HG03066 (cell line): ENCODE results near the gene C19orf81.
"Not testable (repeated sequence)": the region's sequence is repeated elsewhere in the genome, so short reads cannot be mapped to it uniquely, and the experiment has no call there.

Source experiments
- ATAC-seq: cut with Tn5 transposase; IDR thresholded peaks from one replicate; pipeline ENCODE4 v1.9.1; 2021; ENCODE audit warnings: low read depth; ENCODE audit not compliant: unreplicated experiment

The C19orf81 gene

DNA sequence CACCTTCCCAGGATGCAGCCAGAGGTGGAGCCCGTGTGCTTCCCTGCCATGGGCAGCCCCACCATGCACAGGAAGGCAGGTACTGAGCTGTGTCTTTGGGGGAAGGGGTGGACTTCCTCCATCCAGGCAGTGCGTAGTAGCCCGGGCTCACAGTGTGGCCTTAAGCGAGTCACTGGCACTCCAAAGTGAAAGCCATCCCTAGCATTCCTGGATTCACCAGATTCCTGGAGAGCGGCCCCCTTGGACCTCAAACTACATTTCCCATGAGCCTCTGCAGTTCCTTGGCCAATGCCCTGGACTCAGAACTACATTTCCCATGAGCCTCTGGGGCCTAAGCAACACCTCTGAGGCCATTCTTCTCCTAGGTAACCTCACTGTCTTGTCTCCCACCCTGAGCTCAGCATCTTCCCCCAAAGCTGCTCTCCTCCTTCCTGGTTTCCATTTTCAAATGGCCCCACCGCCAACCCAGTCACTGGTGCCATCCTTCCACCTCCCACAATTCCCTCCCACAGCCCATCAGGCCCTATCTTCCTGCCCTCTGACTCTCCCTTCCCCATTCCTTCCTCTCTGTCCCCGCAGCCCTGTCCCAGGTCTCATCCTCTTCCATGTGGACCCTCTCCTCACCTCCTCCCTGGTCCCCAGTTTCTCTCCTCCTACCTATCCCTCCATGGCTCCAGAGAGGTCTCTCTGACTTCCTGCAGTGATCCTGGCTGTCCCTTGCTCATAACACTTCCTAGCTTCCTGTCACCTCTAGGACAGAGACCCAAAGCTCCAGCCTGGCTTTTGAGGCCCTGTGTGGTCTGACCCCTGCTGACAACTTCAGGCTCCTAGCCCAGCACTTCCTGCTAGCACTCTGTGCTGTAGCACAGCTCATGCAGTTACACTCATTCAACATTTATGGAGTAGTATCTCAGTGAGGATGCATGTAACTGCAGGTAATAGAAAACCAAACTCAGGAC, at the start of gene C19orf81:
Gene C19orf81, plus strand, starts transcription at position 13 of the 959 bp plus-strand sequence. Its CDS starts 0 bp downstream, at position 13.
- ATAC-seq = no peak

DNA sequence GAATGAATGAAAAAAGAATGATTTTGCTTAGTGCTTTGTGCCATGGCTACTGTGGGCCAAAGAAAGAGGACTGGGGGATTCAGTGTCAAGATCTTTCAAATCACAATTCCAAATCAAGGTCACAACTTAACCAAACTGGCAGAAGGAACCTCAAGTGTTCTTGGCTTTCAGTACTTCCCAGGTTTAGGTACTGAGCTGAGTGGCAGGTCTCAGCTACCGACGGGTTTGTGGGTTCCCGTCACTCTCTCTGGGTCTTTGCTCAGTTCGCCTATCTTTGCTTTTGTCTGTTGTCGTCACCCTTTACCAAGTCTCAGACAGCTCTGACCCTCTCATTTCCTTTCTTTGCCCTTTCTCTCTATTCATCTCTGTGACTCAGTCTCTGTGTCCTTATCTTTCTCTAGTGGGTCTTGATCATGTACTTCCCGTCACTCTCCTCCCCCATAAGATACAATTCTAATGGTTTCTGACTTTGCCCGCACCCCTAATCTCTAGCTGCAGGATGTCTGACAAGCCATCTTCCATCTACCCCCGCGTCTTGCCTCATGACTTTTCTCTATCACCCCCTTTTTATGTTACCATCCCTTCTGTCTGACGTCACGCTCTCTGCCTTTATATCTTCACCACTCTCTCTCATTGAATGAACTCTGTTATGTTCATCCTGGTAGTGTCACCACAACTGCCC, 47.7 kb upstream of the C19orf81 start:
- no peak for ATAC-seq

DNA sequence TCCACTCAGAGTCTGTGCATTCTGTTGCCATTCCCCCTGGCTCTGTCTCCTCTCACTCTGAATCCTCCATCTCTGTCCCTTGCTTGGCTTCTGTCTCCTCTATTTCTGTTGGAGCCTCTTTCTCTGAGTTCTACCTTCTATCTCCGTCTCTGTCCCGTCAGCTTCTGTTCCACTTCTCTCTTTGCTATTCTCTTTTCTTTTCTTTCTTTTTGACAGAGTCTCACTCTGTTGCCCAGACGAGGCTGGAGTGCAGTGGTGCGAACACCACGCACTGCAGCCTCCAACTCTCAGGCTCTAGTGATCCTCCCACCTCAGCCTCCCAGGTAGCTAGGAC, 47.2 kb upstream of the C19orf81 start:
- ATAC-seq = no peak

DNA sequence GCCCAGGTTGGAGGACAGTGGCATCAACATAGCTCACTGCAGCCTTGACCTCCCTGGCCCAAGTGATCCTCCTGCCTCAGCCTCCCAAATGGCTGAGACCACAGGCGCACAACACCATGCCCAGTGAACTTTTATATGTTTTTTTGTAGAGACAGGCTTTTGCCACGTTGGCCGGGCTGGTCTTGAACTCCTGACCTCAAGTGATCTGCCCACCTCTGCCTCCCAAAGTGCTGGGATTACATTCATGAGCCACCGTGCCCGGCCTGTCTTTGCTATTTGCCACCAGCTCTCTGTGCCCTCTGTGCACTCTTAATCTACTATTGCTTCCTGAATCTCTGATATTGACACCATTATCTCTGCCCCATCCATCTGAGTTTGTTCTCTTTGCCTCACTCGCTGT, 46.7 kb upstream of the C19orf81 start:
- ATAC-seq = no peak

DNA sequence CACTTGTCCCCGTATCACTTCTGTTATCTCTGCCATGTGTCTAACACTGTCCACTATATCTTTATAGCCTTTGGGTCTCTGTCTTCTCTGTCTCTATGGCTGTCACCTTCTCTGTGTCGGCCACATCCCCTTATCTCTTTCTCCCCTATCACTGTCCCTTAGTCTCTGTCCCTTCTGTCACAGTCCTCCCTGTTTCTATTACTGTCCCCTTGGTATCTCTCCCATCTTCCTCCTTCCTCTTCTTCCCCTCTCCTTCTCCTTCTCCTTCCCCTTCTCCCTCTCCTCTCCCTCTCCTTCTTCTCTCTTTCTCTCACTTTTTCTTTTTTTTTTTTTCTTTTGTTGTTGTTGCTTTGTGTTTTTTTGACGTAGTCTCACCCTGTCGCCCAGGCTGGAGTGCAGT, 46.3 kb upstream of the C19orf81 start:
- no peak for ATAC-seq

DNA sequence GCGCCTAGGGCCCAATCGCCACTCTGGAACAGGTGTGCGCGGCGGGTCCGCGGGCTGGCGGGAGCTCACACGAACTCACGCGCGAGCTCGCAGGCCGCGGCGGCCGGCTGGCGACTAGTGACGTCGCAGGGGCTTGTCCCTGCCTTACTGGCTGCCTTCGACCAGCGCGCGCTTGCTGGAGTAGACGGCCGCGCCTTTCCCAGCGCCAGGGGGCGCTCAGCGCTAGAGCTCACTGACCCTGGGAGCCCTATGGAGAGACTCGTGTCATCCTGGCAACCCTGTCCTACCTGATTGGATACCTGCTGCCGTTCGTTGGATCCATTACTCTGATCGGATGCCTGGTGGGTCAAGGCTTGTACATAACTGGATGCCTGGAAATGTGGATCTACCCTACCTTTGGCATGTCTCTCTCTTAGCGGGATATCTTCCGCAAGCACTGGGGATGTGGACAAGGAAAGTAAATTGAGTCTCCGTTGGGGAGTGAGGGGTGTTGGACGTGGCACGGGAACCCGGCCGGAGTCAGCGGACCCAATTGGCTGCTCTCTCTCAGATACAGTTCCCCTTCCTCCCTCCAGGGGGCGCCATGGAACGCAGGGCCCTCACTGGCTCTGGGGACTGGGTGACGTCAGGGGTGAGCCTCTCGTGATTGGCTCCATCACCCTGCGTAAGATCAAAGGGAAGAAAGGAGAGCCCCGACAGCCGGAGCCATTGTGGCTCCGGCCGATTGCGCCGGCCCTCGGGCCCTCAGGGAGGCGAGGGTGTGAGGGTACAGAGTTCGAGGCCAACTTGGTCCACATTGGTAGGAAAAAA, 44.8 kb upstream of the C19orf81 start:
- not testable (repeated sequence) for ATAC-seq

DNA sequence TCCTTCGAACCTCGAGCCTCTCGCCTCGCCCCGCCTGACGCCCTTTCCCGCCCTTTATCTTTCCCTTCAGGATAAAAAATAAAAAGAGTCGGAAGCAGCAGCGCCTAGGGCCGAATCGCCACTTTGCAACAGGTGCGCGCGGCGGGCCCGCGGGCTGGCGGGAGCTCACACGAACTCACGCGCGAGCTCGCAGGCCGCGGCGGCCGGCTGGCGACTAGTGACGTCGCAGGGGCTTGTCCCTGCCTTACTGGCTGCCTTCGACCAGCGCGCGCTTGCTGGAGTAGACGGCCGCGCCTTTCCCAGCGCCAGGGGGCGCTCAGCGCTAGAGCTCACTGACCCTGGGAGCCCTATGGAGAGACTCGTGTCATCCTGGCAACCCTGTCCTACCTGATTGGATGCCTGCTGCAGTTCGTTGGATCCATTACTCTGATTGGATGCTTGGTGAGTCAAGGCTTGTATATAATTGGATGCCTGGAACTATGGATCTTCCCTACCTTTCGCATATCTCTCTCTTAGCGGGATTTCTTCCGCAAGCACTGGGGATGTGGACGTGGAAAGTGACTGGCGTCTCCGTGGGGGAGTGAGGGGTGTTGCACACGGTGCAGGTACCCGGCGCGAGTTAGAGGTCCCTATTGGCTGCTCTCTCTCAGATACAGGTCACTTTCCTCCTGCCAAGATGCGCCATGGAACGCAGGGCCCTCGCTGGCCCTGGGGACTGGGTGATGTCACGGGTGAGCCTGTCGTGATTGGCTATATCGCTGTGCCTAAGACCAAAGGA, 43.0 kb upstream of the C19orf81 start:
- ATAC-seq = not testable (repeated sequence)

DNA sequence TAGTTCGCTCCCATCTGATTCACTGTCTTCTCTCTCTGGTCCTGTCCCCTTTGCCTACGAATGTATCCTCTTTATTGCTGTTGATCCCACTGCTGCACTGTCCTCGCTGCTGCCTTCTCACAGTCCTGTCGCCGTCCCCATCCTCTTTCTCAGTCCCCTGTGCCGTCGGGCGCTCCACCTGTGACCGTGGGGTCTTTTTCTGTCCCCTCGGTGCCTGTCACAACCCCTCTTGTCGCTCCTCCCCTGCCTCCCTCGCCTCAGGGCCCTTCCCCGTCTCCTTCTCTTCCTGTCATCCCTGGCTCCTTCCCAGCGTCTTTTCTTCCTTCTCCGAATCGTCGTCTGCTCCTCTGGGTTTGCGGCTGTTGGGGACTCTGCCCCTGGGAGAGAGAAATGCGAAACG, 41.9 kb upstream of the C19orf81 start:
- ATAC-seq = no peak

DNA sequence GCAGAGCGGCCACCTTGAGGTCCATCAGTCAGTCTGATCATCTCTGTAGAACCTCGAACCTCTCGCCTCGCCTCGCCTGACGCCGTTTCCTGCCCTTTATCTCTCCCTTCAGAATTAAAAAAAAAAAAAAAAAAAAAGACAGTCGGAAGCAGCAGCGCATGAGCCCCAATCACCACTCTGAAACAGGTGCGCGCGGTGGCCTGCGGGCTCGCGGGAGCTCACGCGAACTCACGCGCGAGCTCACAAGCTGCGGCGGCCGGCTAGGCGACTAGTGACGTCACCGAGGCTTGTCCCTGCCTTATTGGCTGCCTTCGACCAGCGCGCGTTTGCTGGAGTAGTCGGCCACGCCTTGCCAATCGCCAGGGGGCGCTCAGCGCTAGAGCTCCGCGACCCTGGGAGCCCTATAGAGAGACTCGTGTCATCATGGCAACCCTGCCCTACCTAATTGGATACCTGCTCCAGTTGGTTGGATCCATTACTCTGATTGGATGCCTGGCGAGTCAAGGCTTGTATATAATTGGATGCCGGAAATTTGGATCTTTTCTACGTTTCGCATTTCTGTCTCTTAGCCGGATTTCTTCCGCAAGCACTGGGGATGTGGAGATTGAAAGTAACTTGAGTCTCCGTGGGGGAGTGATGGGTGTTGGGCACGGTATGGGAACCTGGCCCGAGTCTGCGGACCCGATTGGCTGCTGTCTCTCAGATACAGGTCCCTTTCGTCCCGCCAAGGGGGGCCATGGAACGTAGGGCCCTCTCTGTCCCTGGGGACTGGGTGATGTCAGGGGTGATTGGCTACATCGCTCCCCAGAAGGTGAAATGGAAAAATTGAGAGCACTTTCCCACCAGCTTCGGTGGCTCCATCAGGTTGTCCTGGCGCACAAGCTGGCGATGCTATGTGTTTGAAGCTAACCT, 41.1 kb upstream of the C19orf81 start:
- ATAC-seq = no peak

DNA sequence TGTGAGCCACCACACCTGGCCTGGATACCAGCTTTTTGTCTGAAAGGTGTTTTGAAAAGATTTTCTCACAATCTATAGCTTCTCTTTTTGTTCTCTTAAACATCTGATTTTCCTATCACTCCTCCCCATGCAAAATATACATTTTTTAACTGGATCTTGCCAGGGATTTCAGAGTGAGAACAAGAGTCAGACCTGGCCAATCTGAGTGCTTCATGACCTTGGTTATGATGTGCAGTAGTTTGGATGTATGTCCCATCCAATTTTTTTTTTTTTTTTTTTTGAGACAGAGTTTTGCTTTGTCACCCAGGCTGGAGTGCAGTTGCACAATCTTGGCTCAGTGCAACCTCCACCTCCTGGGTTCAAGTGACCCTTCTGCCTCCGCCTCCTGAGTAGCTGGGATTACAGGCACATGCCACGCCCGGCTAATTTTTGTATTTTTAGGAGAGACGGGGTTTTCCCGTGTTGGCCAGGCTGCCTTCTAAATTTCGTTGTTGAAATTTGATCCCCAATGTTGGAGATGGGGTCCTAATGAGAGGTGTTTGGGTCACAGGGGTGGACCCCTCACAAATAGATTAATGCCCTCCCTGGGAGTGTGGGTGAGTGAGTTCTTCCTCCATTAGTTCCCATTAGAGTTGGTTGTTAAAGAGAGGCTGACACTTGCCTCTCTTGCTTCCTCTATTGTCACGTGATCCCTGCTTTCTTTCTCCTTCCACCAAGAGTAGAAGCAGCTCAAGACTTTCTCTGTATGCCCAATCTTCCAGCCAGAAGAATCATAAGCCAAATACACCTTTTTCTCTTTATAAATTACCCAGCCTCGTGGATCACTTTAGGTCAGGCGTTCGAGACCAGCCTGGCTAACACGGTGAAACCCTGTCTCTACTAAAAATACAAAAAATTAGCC, 36.5 kb upstream of the C19orf81 start:
- ATAC-seq = not testable (repeated sequence)

DNA sequence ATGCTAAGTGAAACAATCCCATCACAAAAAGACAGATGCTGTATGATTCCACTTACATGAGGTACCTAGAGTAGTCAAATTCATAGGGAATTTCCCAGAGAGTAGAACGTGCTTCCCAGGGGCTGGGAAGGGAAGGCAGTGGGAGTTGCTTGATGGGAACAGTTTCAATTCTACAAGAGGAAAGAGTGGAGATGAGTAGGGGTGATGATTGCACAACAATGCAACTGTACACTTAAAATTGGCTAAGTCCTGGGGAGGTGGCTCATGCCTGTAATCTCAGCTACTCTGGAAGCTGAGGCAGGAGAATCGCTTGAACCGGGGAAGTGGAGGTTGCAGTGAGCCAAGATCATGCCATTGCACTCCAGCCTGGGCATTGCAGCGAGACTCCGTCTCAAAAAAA, 30.9 kb upstream of the C19orf81 start:
- not testable (repeated sequence) for ATAC-seq

DNA sequence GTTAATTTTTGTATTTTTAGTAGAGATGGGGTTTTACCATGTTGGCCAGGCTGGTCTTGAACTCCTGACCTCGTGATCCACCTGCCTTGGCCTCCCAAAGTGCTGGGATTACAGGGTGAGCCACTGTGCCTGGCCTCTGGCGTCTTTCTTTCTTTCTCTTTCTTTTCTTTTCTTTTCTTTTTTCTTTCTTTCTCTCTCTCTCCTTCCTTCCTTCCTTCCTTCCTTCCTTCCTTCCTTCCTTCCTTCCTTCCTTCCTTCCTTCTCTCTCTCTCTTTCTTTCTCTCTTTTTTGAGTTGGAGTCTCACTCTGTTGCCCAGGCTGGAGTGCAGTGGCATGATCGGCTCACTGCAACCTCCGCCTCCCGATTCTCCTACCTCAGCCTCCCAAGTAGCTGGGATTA, 30.1 kb upstream of the C19orf81 start:
- ATAC-seq = not testable (repeated sequence)

DNA sequence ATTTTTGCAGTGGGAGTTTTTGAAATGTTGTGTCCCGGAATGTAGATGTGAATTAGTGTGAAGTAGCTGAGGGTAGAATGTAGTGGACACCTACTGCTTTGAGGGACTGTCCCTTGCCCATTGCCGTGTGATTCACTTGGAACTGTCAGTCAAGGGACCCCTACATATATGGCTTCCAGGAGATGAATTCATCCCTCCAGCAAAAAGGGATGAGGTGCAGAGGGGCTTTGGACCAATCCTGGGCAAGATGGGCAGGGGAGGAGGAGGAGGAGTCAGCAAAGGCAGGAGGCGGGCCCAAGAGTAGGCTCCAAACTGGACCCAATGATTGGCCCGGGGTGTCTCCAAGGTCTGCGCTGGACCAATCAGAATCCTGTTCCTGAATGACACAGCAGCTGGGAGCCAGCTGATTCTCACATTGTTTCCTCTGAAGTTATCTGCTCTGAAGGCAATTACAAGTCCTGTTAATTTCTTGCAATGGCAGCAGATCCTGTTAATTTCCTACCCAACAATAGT, 28.8 kb upstream of the C19orf81 start:
- not testable (repeated sequence) for ATAC-seq

DNA sequence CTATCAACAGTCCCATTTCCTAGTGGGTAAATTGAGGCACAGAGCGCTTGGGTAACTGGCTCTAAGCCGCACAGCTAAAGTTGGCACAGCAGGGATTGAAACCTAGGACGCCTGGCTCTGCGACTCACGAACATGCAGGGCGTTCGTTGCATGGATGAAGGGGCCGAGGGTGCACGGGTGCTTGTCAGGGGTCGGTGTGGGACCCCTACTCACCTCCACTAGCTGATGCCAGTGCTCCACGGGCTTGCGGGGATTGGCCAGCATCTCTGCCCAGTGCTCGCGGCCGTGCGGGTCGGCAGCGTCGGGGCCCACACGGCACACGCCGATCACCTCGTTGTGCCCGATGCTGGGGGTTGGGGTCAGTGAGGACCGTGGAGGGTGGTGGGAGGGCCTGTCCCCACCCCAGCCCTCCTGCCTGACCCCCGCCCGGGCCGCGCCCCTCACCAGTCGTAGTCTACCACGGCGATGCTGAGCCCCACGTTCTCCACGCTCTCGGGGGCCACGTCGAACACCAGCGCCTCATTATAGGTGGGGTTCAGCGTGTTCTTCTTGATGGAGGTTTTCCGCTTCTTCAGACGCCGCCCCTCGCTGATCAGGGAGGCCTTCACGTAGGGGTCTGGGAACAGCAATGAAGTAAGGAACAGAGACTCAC, 24.2 kb upstream of the C19orf81 start:
- no peak for ATAC-seq

DNA sequence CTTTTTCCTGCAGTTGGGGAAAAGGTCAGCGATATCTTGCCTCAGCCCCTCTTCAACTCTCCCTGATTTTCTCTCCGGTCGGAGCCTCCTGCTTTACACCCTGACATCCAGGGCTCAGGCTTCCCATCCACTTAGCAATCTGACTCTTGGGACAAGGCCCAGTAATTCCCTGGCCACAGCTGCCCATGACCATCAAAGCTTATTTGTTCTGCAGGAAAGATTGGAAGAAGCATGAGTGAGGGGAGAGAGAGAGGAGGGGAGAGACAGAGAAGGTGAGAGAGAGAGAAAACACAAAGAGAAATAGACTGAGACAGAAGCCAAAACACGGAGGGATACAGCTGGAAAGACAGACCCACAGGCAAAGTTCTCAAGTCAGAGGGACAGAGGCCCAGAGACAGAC, 23.2 kb upstream of the C19orf81 start:
- no peak for ATAC-seq

DNA sequence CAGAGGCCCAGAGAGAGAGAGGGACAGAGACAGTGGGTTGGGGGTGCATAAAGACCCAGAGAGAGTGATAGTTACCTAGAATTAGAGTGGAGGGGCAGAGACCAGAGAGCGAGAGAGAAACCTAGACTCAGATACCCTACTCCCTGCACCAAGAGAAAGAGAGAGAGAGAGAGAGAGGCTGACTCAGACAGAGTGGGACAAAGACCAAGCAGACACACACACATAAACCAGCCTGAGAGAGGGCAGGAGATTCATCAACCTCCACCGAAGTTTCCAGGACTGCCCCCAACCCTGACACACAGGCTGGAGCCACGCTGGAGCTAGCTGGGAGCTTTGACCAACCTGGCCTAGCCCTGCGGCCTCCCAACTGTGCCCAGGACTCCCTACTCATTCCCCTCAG, 22.4 kb upstream of the C19orf81 start:
- no peak for ATAC-seq

DNA sequence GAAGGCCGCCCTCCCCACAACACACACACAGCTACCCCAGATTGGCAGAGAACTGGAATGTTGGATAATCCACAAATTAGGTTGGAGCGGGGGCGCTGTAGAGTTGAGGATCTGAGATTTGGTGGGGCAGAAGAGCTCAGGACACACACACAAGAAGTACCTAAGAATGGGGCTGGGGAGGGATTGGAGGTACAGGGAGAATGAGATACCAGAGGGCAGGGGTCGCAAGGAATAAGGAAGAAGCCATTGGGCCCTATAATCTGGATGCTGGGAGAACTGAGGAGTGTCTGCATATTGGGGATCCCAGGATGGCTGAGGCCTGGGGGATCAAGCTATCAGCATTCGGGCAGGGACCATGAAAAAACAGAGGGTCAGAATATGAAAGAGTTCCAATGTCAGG, 21.1 kb upstream of the C19orf81 start:
- no peak for ATAC-seq

DNA sequence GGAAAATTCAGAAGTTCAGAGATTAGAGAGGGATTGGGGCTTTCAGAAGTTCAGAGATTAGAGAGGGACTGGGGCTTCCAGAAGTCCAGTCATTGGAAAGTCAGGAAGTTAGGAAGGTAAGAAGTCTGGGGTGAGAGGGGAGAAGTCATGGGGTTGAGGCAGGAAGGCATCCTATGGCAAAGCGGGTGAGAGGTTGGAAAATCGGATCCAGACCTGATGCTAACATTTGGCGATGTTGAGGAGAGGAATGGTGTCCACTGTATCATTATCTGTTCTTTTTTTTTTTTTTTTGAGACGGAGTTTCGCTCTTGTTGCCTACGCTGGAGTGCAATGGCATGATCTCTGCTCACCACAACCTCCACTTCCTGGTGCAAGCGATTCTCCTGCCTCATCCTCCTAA, 20.7 kb upstream of the C19orf81 start:
- no peak for ATAC-seq
